RWPE1 (cell line): ENCODE data around the gene GCH1.
A peak's percentile ranks its signal among the peaks of the same experiment; 100 is the strongest.
"Not testable (repeated sequence)": the region's sequence is repeated elsewhere in the genome, so short reads cannot be mapped to it uniquely, and the experiment has no call there.

ENCODE experiments used
- CTCF ChIA-PET: fragments of 350-600 bp; sonication (Branson Sonifier 250); formaldehyde crosslinking; extraction: SDS; loops from one replicate; lab custom pipeline; 2021; lab: Yijun Ruan, JAX
- POLR2A ChIA-PET: fragments of 400-600 bp; formaldehyde crosslinking; extraction: SDS; loops from one replicate; lab custom pipeline; 2020; ENCODE audit warnings: antibody characterized with exemption; ENCODE audit not compliant: low non-redundant PET; lab: Yijun Ruan, JAX
- DNase-seq: peaks from one replicate; pipeline ENCODE4 v3.0.0; 2012; ENCODE audit warnings: low spot score
- H3K27ac ChIP-seq: fragments of 450-650 bp; 2 replicates; pipeline ENCODE4 v1.5.1; 2017
- TF ChIP-seq, protein P1 (sequence below): fragments of 450-650 bp; conservative IDR thresholded peaks from 2 replicates; pipeline ENCODE4 v1.5.1; 2017; ENCODE audit warnings: low read depth, mild to moderate bottlenecking

Gene GCH1

DNA sequence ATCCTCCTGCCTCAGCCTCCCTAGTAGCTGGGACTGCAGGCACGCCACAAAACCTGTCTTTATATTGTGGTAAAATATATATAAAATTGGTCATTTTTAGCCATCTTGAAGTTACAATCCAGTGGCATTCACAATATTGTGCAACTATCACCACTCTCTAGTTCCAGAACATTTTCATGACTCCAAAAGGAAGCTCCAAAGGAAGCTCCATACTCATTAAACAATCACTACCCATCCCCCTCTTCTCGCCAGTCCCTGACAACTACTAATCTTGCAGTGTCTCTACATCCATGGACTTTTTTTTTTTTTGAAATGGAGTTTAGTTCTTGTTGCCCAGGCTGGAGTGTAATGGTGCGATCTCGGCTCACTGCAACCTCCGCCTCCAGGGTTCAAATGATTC, 3.1 kb downstream of the GCH1 start:
- CTCF ChIA-PET: interaction anchor here (0.5 kb wide), 1 partner anchor 347 kb away, joined by 4 read pairs; no protein-coding TSS in a partner anchor
- POLR2A ChIA-PET: no interaction called here
- DNase-seq: no peak
- TF ChIP-seq, protein P1, sequence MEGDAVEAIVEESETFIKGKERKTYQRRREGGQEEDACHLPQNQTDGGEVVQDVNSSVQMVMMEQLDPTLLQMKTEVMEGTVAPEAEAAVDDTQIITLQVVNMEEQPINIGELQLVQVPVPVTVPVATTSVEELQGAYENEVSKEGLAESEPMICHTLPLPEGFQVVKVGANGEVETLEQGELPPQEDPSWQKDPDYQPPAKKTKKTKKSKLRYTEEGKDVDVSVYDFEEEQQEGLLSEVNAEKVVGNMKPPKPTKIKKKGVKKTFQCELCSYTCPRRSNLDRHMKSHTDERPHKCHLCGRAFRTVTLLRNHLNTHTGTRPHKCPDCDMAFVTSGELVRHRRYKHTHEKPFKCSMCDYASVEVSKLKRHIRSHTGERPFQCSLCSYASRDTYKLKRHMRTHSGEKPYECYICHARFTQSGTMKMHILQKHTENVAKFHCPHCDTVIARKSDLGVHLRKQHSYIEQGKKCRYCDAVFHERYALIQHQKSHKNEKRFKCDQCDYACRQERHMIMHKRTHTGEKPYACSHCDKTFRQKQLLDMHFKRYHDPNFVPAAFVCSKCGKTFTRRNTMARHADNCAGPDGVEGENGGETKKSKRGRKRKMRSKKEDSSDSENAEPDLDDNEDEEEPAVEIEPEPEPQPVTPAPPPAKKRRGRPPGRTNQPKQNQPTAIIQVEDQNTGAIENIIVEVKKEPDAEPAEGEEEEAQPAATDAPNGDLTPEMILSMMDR: no peak
- no peak overlapping the region for H3K27ac ChIP-seq

GRCh38 chr14:54897809-54898555, 4.6 kb downstream of the GCH1 start:
- CTCF ChIA-PET, H3K27ac ChIP-seq, POLR2A ChIA-PET, DNase-seq: not testable (repeated sequence)

- TF ChIP-seq, protein P1: no peak
- H3K27ac ChIP-seq: no peak overlapping the region
- no peak for DNase-seq
- POLR2A ChIA-PET: no interaction called here
- CTCF ChIA-PET: interaction anchor here (0.6 kb wide), 1 partner anchor 1679 kb away, joined by 4 read pairs; no protein-coding TSS in a partner anchor
Observed at GRCh38 chr14:54895683-54896082, 6.9 kb downstream of the GCH1 start.

DNA sequence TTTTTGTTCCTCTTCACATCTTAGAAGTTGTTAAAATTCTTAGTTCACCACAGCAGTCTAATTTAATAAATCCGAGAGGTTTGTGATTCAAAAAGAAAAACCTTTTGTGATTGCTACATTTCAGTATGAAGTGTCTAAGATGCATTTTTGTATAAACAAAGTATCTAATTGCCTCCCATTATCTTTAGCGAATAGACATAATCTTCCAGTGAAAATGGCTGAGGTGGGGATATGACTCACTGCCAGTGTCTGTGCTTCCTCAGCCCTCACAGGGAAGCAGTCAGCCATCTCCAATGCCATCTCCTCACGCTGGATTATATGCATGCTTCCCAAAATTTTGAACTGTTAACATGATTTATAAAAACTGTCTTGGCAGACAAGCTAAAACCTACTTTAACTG, 7.6 kb downstream of the GCH1 start:
- TF ChIP-seq, protein P1: no peak
- no peak for DNase-seq
- ChIA-PET CTCF (no interaction called here), POLR2A (no interaction called here)
- no peak overlapping the region for H3K27ac ChIP-seq

GRCh38 chr14:54893151-54893760, 9.4 kb downstream of the GCH1 start:
- CTCF ChIA-PET: no interaction called here
- TF ChIP-seq, protein P1: peak; percentile 82
- POLR2A ChIA-PET: interaction anchor here (0.5 kb wide), 1 partner anchor 102 kb away, joined by 5 read pairs; no protein-coding TSS in a partner anchor
- DNase-seq: peak; percentile 68
- no peak overlapping the region for H3K27ac ChIP-seq

DNA sequence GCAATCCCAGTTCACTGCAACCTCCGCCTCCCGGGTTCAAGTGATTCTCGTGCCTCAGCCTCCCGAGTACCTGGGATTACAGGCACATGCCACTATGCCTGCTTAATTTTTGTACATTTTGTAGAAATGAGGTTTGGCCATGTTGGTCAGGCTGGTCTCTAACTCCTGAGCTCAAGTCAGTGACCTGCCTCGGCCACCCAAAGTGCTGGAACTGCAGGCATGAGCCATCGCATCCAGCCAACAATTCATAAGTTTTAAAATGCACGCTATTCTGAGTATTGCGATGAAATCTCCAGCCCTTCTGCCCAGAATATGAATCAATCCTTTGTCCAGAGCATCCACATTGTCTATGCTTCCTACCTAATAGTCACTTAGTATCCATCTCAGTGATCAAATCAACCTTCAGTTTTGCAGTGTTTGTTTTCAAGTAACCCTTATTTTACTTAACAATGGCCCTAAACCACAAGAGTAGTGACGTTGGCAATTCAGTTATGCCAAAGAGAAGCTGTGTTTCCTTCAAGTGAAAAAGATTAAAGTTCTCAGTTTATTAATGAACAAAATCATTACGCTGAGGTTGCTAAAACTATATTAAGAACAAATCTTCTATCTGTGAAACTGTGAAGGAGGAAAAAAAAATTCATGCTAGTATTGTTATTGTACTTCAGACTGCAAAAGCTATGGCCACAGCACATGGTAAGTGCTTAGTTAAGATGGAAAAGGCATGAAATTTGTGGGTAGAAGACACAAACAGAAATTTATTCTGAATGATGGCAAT, 11.0 kb downstream of the GCH1 start:
- DNase-seq: no peak
- ChIA-PET CTCF (interaction anchor here (0.8 kb wide), 1 partner anchor 132 kb away, joined by 3 read pairs; no protein-coding TSS in a partner anchor), POLR2A (no interaction called here)
- H3K27ac ChIP-seq: no peak overlapping the region
- TF ChIP-seq, protein P1: no peak
